ENCODE measurements around the gene KLF16.

The KLF16 gene

GRCh38 chr19:1867349-1867724 is 4.0 kb upstream of the KLF16 start:
- no peak for DNase-seq (ENCODE audit: low spot score)

GRCh38 chr19:1866693-1867348 is 3.4 kb upstream of the KLF16 start:
- no peak for DNase-seq (ENCODE audit: low spot score)

- DNase-seq (ENCODE audit: low spot score): no peak
These were observed 2.0 kb upstream of the KLF16 start for GRCh38 chr19:1865172-1866010.

GRCh38 chr19:1864480-1865171 is 1.2 kb upstream of the KLF16 start:
- DNase-seq (ENCODE audit: low spot score): peak; percentile 89

- peak; percentile 96 for DNase-seq (ENCODE audit: low spot score)
These were observed 480 bp upstream of the KLF16 start for GRCh38 chr19:1863638-1864479.

- peak; percentile 82 for DNase-seq (ENCODE audit: low spot score)
These were observed 703 bp downstream of the KLF16 start for GRCh38 chr19:1862424-1863327.

- DNase-seq (ENCODE audit: low spot score): no peak
These were observed 1.3 kb downstream of the KLF16 start for GRCh38 chr19:1862068-1862423.

- DNase-seq (ENCODE audit: low spot score): no peak
These were observed 1.8 kb downstream of the KLF16 start for GRCh38 chr19:1861599-1862031.

GRCh38 chr19:1860821-1861598 is 2.4 kb downstream of the KLF16 start:
- no peak for DNase-seq (ENCODE audit: low spot score)

- DNase-seq (ENCODE audit: low spot score): peak; percentile 80
These were observed 3.2 kb downstream of the KLF16 start for GRCh38 chr19:1860042-1860775.

- DNase-seq (ENCODE audit: low spot score): no peak
These were observed 4.0 kb downstream of the KLF16 start for GRCh38 chr19:1859331-1859781.

GRCh38 chr19:1858412-1859081 is 4.8 kb downstream of the KLF16 start:
- no peak for DNase-seq (ENCODE audit: low spot score)

- no peak for DNase-seq (ENCODE audit: low spot score)
These were observed 5.6 kb downstream of the KLF16 start for GRCh38 chr19:1857648-1858326.

- DNase-seq (ENCODE audit: low spot score): peak; percentile 83
These were observed 6.4 kb downstream of the KLF16 start for GRCh38 chr19:1856698-1857603.

- no peak for DNase-seq (ENCODE audit: low spot score)
These were observed 7.1 kb downstream of the KLF16 start for GRCh38 chr19:1856345-1856697.

GRCh38 chr19:1855828-1856255 is 7.5 kb downstream of the KLF16 start:
- no peak for DNase-seq (ENCODE audit: low spot score)
